ENCODE data around the gene PRDM16.

Gene PRDM16

DNA sequence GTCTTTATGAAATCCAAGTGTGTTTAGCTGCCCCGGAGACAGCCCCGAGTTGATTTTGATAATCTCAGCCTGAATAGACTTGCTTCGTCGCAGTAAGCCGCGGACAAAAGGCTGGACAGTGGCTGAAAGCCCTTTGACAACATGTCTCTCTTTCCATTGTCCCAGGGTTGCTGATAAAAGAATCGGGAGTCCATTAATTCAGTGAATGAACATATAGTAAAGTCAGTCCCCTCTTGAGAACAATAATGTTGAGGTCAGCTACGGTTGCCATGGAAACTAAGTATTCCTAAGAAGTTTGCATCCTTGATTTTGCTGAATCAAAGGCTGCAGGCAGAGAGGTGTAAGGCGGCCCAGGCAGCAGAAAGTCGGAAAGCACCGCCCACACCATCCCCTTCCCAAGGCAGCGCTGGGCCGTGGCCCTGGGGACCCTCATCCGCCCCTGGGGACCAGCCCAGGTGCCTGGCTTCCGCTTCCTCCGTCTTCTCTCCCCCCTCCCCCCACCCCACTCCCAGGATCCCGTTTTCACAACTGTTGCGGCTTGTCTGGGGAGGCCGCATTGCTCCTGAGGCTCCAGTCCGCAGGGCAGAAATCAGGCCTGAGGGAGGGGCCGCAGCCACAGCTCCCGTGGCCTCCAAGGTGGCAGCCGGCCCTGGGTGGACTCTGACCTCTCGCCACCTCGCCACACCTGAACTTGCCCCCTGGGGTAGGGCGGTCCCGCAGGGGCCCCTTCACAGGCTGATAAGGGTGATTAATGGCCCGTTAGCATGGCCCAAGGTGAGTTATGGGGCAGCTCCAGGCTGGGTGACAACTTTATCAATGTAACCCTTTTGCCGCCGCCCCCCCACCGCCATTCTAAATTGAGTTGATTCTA is 180.9 kb downstream of the PRDM16 start:
- Histone ChIP-seq H3K9me3 (ENCODE audit: insufficient read depth, low read length, severe bottlenecking) (no peaks in the 10 kb centered on the region), H3K4me2 (ENCODE audit: insufficient read depth, low read length) (no peak overlapping the region), H3K4me3 (ENCODE audit: low read depth in 1 of 2, low read length in 2 of 2) (no peak overlapping the region), H2AFZ (ENCODE audit: low read depth, low read length) (no peak overlapping the region), H3K4me1 (ENCODE audit: insufficient read depth, low read length) (no peaks in the 10 kb centered on the region), H3K9ac (ENCODE audit: low read depth, low read length) (no peak overlapping the region), H3K36me3 (ENCODE audit: insufficient read depth, low read length) (no peaks in the 10 kb centered on the region), H3K79me2 (ENCODE audit: insufficient read depth, low read length) (no peaks in the 10 kb centered on the region), H4K20me1 (ENCODE audit: insufficient read depth, low read length) (no peaks in the 10 kb centered on the region), H3K27me3 (ENCODE audit: insufficient read depth, low read length, poor library complexity) (no peaks in the 10 kb centered on the region), H3K27ac (ENCODE audit: low read length) (no peak overlapping the region)
- TF ChIP-seq, protein P1, sequence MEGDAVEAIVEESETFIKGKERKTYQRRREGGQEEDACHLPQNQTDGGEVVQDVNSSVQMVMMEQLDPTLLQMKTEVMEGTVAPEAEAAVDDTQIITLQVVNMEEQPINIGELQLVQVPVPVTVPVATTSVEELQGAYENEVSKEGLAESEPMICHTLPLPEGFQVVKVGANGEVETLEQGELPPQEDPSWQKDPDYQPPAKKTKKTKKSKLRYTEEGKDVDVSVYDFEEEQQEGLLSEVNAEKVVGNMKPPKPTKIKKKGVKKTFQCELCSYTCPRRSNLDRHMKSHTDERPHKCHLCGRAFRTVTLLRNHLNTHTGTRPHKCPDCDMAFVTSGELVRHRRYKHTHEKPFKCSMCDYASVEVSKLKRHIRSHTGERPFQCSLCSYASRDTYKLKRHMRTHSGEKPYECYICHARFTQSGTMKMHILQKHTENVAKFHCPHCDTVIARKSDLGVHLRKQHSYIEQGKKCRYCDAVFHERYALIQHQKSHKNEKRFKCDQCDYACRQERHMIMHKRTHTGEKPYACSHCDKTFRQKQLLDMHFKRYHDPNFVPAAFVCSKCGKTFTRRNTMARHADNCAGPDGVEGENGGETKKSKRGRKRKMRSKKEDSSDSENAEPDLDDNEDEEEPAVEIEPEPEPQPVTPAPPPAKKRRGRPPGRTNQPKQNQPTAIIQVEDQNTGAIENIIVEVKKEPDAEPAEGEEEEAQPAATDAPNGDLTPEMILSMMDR (IDR thresholded peaks at IDR 0.05; ENCODE audit: borderline replicate concordance, extremely low read depth, low read length, poor library complexity, severe bottlenecking): no peak
- no peak for TF ChIP-seq EZH2 (IDR thresholded peaks at IDR 0.05; ENCODE audit: borderline replicate concordance, low read depth, low read length, severe bottlenecking)
- ATAC-seq (ENCODE audit: insufficient read depth, low read depth) (no peak), DNase-seq (no peak)

DNA sequence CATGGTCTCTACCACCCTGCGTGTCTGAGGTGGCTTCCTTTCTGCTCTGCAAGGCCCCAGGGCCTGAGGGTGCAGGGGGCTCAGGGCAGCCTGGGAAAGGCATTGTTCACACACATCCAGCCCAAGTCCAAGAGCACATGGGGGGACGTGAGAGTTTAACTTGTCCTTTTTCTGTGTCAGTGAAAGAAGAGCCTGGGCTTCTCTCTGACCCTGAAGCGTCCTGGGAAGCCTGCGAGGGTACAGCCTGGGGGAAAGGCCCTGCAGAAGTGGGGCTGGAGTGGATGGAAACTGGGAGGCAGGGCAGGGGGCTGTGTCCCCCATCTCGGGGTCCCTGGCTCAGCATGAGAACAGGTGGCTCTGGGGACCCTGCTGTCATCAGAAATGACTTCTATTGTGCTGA is 181.6 kb downstream of the PRDM16 start:
- DNase-seq: no peak
- Histone ChIP-seq H3K9ac (ENCODE audit: low read depth, low read length) (no peak overlapping the region), H3K27ac (ENCODE audit: low read length) (no peak overlapping the region), H3K4me2 (ENCODE audit: insufficient read depth, low read length) (no peak overlapping the region), H3K36me3 (ENCODE audit: insufficient read depth, low read length) (no peaks in the 10 kb centered on the region), H4K20me1 (ENCODE audit: insufficient read depth, low read length) (no peaks in the 10 kb centered on the region), H3K4me1 (ENCODE audit: insufficient read depth, low read length) (no peaks in the 10 kb centered on the region), H3K4me3 (ENCODE audit: low read depth in 1 of 2, low read length in 2 of 2) (no peak overlapping the region), H2AFZ (ENCODE audit: low read depth, low read length) (no peak overlapping the region), H3K9me3 (ENCODE audit: insufficient read depth, low read length, severe bottlenecking) (no peaks in the 10 kb centered on the region), H3K79me2 (ENCODE audit: insufficient read depth, low read length) (no peaks in the 10 kb centered on the region), H3K27me3 (ENCODE audit: insufficient read depth, low read length, poor library complexity) (no peaks in the 10 kb centered on the region)
- TF ChIP-seq, protein P1 (IDR thresholded peaks at IDR 0.05; ENCODE audit: borderline replicate concordance, extremely low read depth, low read length, poor library complexity, severe bottlenecking): no peak
- no peak for TF ChIP-seq EZH2 (IDR thresholded peaks at IDR 0.05; ENCODE audit: borderline replicate concordance, low read depth, low read length, severe bottlenecking)
- ATAC-seq (ENCODE audit: insufficient read depth, low read depth): no peak

DNA sequence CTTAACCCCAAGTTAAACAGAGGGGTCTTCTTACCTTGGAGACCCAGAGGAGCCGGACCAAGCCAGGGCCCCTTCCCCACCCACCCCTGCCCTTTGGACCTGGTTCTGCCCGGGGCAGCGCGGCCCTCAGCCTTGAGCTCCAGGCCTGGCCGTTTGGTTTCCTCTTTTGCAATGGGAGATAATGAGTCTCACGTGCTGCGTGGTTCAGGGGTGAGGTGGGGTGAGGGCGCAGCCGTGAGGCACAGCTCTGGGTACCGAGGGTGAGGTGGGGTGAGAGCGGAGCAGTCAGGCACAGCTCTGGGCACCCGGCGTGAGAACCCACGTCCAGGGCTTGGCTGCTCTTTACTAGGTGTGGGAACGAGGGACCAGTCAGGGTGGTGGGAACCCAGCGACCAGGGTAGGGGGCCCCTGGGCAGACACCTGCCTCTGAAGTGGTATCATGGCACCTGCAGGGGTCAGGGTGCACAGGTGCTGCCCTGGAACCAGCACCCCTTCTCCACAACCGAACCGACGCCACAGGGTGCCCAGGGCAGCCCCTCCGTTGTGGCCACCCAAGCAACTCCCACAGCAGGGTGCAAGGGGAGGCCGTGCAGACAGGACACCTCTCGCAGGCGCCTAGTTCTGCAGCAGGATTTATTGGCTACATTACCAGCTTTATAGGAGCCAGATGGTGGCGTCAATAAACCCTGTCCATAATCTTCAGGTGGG is 182.2 kb downstream of the PRDM16 start:
- Histone ChIP-seq H4K20me1 (ENCODE audit: insufficient read depth, low read length) (no peaks in the 10 kb centered on the region), H3K27me3 (ENCODE audit: insufficient read depth, low read length, poor library complexity) (no peaks in the 10 kb centered on the region), H3K4me3 (ENCODE audit: low read depth in 1 of 2, low read length in 2 of 2) (no peak overlapping the region), H3K27ac (ENCODE audit: low read length) (no peak overlapping the region), H3K4me2 (ENCODE audit: insufficient read depth, low read length) (no peak overlapping the region), H3K9me3 (ENCODE audit: insufficient read depth, low read length, severe bottlenecking) (no peaks in the 10 kb centered on the region), H3K36me3 (ENCODE audit: insufficient read depth, low read length) (no peaks in the 10 kb centered on the region), H3K9ac (ENCODE audit: low read depth, low read length) (no peak overlapping the region), H2AFZ (ENCODE audit: low read depth, low read length) (no peak overlapping the region), H3K79me2 (ENCODE audit: insufficient read depth, low read length) (no peaks in the 10 kb centered on the region), H3K4me1 (ENCODE audit: insufficient read depth, low read length) (no peaks in the 10 kb centered on the region)
- ATAC-seq (ENCODE audit: insufficient read depth, low read depth): no peak
- TF ChIP-seq, protein P1 (IDR thresholded peaks at IDR 0.05; ENCODE audit: borderline replicate concordance, extremely low read depth, low read length, poor library complexity, severe bottlenecking): no peak
- TF ChIP-seq EZH2 (IDR thresholded peaks at IDR 0.05; ENCODE audit: borderline replicate concordance, low read depth, low read length, severe bottlenecking): no peak
- no peak for DNase-seq
